Measurements from ENCODE around the gene RASGRP1. TPM values are rescaled to one million over a fixed set of nuclear protein-coding genes. Genes with fewer than 3 reads are reported as not detected.

The RASGRP1 gene
- total RNA-seq, 1 donor from 2014 or later, result 0.52 TPM

- no peak overlapping the region for H3K27ac ChIP-seq (ENCODE audit: low read depth, low read length)
- H3K36me3 ChIP-seq (ENCODE audit: control insufficient read depth in 3 of 3, insufficient read depth in 3 of 3, low read length in 3 of 3), result no peaks in the 10 kb centered on the region
- H3K4me1 ChIP-seq (ENCODE audit: control insufficient read depth in 3 of 3, insufficient read depth in 3 of 3, low read length in 3 of 3), result no peaks in the 10 kb centered on the region
- H3K27me3 ChIP-seq (ENCODE audit: control insufficient read depth in 3 of 3, insufficient read depth in 3 of 3, low read length in 3 of 3), result peaks cover 11 to 21% (median 16%) of the 10 kb centered on the region in 3 donors
- H3K9me3 ChIP-seq (ENCODE audit: control insufficient read depth in 3 of 3, low read length in 3 of 3), result no peaks in the 10 kb centered on the region
- H3K9ac ChIP-seq (ENCODE audit: low read depth in 1 of 3, low read length in 3 of 3), result no peak overlapping the region
- H3K4me3 ChIP-seq (ENCODE audit: low read length in 3 of 3), result no peak overlapping the region
Measured at GRCh38 chr15:38558372-38559059, 6.1 kb downstream of the RASGRP1 start.

DNA sequence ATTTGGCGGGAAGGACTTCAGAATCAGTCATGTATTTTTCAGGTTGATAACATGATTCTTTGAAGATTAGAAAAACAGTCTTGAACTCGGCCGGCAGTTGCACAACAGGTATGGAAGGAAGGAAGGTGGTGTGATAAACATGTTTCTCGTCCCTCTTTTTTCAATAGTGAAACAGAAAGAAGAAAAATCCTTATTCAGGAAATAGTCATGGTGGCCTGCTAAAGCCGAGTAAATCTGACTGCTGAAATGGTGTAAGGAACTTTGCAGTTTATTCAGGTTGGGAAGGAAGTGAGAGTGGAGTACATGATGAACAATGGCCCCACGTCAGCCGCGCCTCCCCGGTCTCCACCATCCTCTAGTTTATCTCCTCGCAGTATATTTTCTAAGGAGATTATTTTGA, 6.7 kb downstream of the RASGRP1 start:
- Histone ChIP-seq H3K27ac (ENCODE audit: low read depth, low read length) (no peak overlapping the region), H3K27me3 (ENCODE audit: control insufficient read depth in 3 of 3, insufficient read depth in 3 of 3, low read length in 3 of 3) (peaks cover 12 to 20% (median 12%) of the 10 kb centered on the region in 3 donors), H3K4me3 (ENCODE audit: low read length in 3 of 3) (no peak overlapping the region), H3K9ac (ENCODE audit: low read depth in 1 of 3, low read length in 3 of 3) (no peak overlapping the region), H3K9me3 (ENCODE audit: control insufficient read depth in 3 of 3, low read length in 3 of 3) (no peaks in the 10 kb centered on the region), H3K36me3 (ENCODE audit: control insufficient read depth in 3 of 3, insufficient read depth in 3 of 3, low read length in 3 of 3) (no peaks in the 10 kb centered on the region), H3K4me1 (ENCODE audit: control insufficient read depth in 3 of 3, insufficient read depth in 3 of 3, low read length in 3 of 3) (no peaks in the 10 kb centered on the region)

DNA sequence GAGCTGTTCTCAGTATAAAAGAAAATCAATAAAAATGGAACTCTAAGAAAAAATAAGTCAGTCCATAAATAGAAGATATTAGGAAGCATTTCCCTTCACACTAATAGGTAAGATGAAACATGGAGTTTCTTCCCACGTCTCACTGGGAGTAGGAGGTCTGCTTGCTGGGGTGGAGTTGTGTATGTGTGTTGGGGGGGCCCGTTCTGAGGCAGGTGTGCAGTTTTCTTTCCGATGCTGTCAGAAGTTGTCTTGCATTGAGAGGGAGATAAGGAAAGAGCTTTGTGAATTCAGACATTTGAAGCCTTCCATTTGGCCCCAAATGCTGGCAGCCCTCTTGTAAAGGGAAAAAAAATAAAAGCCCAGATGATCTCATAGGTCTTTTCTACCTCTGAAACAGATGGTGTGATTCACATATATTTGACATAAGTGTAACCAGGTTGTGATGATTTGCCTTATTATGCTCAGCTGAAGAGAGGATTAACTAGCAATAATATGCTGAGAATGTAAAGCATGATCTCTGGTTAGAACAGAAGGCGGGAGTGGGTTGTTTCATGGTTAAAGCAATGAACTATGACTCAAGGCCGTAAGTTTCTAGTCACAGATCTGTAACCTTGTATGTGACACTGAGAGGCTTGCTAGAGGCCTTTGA, 8.8 kb downstream of the RASGRP1 start:
- peaks cover 6 to 15% (median 13%) of the 10 kb centered on the region in 3 donors for H3K27me3 ChIP-seq (ENCODE audit: control insufficient read depth in 3 of 3, insufficient read depth in 3 of 3, low read length in 3 of 3)

GRCh38 chr15:38554354-38554753, 10.3 kb downstream of the RASGRP1 start:
- peaks cover 3 to 13% (median 7%) of the 10 kb centered on the region in 3 donors for H3K27me3 ChIP-seq (ENCODE audit: control insufficient read depth in 3 of 3, insufficient read depth in 3 of 3, low read length in 3 of 3)

More for the DNA sequence above, 8.8 kb downstream of the RASGRP1 start:
- no peak overlapping the region for H3K27ac ChIP-seq (ENCODE audit: low read depth, low read length)
- H3K4me1 ChIP-seq (ENCODE audit: control insufficient read depth in 3 of 3, insufficient read depth in 3 of 3, low read length in 3 of 3), result no peaks in the 10 kb centered on the region
- H3K9ac ChIP-seq (ENCODE audit: low read depth in 1 of 3, low read length in 3 of 3), result no peak overlapping the region
- H3K9me3 ChIP-seq (ENCODE audit: control insufficient read depth in 3 of 3, low read length in 3 of 3), result no peaks in the 10 kb centered on the region
- H3K4me3 ChIP-seq (ENCODE audit: low read length in 3 of 3), result no peak overlapping the region
- no peaks in the 10 kb centered on the region for H3K36me3 ChIP-seq (ENCODE audit: control insufficient read depth in 3 of 3, insufficient read depth in 3 of 3, low read length in 3 of 3)

GRCh38 chr15:38553071-38553470, 11.5 kb downstream of the RASGRP1 start:
- H3K4me3 ChIP-seq (ENCODE audit: low read length in 3 of 3), result no peak overlapping the region
- no peaks in the 10 kb centered on the region for H3K36me3 ChIP-seq (ENCODE audit: control insufficient read depth in 3 of 3, insufficient read depth in 3 of 3, low read length in 3 of 3)
- no peaks in the 10 kb centered on the region for H3K9me3 ChIP-seq (ENCODE audit: control insufficient read depth in 3 of 3, low read length in 3 of 3)
- H3K27ac ChIP-seq (ENCODE audit: low read depth, low read length), result no peak overlapping the region
- H3K4me1 ChIP-seq (ENCODE audit: control insufficient read depth in 3 of 3, insufficient read depth in 3 of 3, low read length in 3 of 3), result no peaks in the 10 kb centered on the region
- H3K27me3 ChIP-seq (ENCODE audit: control insufficient read depth in 3 of 3, insufficient read depth in 3 of 3, low read length in 3 of 3), result peaks cover 0 to 5% (median 3%) of the 10 kb centered on the region in 3 donors
- H3K9ac ChIP-seq (ENCODE audit: low read depth in 1 of 3, low read length in 3 of 3), result no peak overlapping the region

More at GRCh38 chr15:38554354-38554753, 10.3 kb downstream of the RASGRP1 start:
- no peaks in the 10 kb centered on the region for H3K4me1 ChIP-seq (ENCODE audit: control insufficient read depth in 3 of 3, insufficient read depth in 3 of 3, low read length in 3 of 3)
- no peak overlapping the region for H3K27ac ChIP-seq (ENCODE audit: low read depth, low read length)
- H3K9me3 ChIP-seq (ENCODE audit: control insufficient read depth in 3 of 3, low read length in 3 of 3), result no peaks in the 10 kb centered on the region
- no peak overlapping the region for H3K4me3 ChIP-seq (ENCODE audit: low read length in 3 of 3)
- no peaks in the 10 kb centered on the region for H3K36me3 ChIP-seq (ENCODE audit: control insufficient read depth in 3 of 3, insufficient read depth in 3 of 3, low read length in 3 of 3)
- no peak overlapping the region for H3K9ac ChIP-seq (ENCODE audit: low read depth in 1 of 3, low read length in 3 of 3)

DNA sequence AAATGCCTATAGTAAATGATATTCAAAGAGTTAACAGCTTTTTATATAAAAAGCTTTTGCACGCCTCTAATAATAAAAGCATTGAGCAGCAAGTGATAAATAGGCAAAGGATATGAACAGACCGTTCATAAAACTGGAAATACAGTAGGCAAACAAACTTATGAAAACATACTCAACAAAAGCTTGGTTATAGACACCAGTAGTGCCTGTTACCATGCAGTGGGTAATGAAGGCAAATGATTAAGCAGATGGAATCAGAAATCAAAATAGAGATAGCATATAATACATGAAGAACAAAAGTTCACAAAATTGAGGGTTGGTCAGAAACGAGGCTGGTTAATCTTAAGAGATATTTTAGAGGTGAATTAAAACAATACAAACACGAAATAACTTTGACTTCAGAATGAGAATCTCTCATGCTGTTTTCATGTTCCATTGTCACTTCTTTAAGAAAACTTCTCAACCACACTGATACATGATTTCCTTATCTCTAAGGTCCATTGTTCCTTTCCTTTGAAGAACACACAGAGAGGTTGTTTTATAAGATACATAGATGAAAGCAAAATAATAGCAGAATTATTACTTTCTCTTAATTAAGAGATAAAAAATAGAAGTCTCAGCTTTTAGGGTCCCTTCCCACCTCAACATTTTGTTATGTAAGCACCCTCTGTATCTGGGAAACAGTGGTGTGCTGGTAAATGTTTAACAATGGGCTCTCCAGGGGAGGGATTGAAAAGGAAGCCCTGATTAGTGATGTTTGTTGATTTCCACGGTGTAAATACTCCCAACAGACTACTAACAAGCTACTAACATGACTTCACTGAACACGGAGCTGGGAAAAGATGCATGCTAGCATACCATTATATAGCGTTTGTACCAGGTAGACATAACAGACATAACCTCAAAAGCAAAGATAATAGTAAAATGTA, 12.6 kb downstream of the RASGRP1 start:
- Histone ChIP-seq H3K4me3 (ENCODE audit: low read length in 3 of 3) (no peak overlapping the region), H3K27me3 (ENCODE audit: control insufficient read depth in 3 of 3, insufficient read depth in 3 of 3, low read length in 3 of 3) (peaks cover 2 to 5% (median 3%) of the 10 kb centered on the region in 3 donors), H3K9ac (ENCODE audit: low read depth in 1 of 3, low read length in 3 of 3) (no peak overlapping the region), H3K36me3 (ENCODE audit: control insufficient read depth in 3 of 3, insufficient read depth in 3 of 3, low read length in 3 of 3) (no peaks in the 10 kb centered on the region), H3K4me1 (ENCODE audit: control insufficient read depth in 3 of 3, insufficient read depth in 3 of 3, low read length in 3 of 3) (no peaks in the 10 kb centered on the region), H3K27ac (ENCODE audit: low read depth, low read length) (no peak overlapping the region), H3K9me3 (ENCODE audit: control insufficient read depth in 3 of 3, low read length in 3 of 3) (no peaks in the 10 kb centered on the region)

DNA sequence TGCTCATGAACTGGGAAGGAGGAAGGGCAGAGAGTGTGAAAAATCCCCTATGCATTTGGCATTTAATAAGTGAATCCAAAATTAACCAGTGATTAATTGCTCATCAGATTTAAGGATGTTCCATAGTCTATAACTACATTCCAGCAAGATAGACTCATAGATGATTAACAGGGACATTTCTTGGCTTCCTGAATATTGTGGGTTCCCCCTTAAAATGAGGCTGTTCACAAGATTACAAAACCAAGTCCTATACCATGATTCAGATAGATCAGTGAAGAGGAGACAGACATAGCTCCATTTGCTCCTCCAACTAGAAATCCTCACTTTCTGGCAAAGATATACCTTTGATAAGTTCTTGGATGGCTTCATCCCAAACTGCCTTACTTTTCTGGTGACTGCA, 15.4 kb downstream of the RASGRP1 start:
- no peak overlapping the region for H3K27ac ChIP-seq (ENCODE audit: low read depth, low read length)
- peaks cover 2 to 5% (median 3%) of the 10 kb centered on the region in 3 donors for H3K27me3 ChIP-seq (ENCODE audit: control insufficient read depth in 3 of 3, insufficient read depth in 3 of 3, low read length in 3 of 3)
- no peaks in the 10 kb centered on the region for H3K36me3 ChIP-seq (ENCODE audit: control insufficient read depth in 3 of 3, insufficient read depth in 3 of 3, low read length in 3 of 3)
- no peak overlapping the region for H3K4me3 ChIP-seq (ENCODE audit: low read length in 3 of 3)
- no peaks in the 10 kb centered on the region for H3K9me3 ChIP-seq (ENCODE audit: control insufficient read depth in 3 of 3, low read length in 3 of 3)
- no peaks in the 10 kb centered on the region for H3K4me1 ChIP-seq (ENCODE audit: control insufficient read depth in 3 of 3, insufficient read depth in 3 of 3, low read length in 3 of 3)
- H3K9ac ChIP-seq (ENCODE audit: low read depth in 1 of 3, low read length in 3 of 3), result no peak overlapping the region

- H3K27me3 ChIP-seq (ENCODE audit: control insufficient read depth in 3 of 3, insufficient read depth in 3 of 3, low read length in 3 of 3), result peaks cover 0 to 3% (median 2%) of the 10 kb centered on the region in 3 donors
- H3K9me3 ChIP-seq (ENCODE audit: control insufficient read depth in 3 of 3, low read length in 3 of 3), result no peaks in the 10 kb centered on the region
- no peak overlapping the region for H3K4me3 ChIP-seq (ENCODE audit: low read length in 3 of 3)
Measured at GRCh38 chr15:38547255-38547997, 17.2 kb downstream of the RASGRP1 start.

GRCh38 chr15:38545179-38545578, 19.4 kb downstream of the RASGRP1 start:
- H3K4me3 ChIP-seq (ENCODE audit: low read length in 3 of 3), result no peak overlapping the region
- peaks cover 0 to 3% (median 2%) of the 10 kb centered on the region in 3 donors for H3K27me3 ChIP-seq (ENCODE audit: control insufficient read depth in 3 of 3, insufficient read depth in 3 of 3, low read length in 3 of 3)
- H3K36me3 ChIP-seq (ENCODE audit: control insufficient read depth in 3 of 3, insufficient read depth in 3 of 3, low read length in 3 of 3), result no peaks in the 10 kb centered on the region
- H3K27ac ChIP-seq (ENCODE audit: low read depth, low read length), result no peak overlapping the region
- H3K4me1 ChIP-seq (ENCODE audit: control insufficient read depth in 3 of 3, insufficient read depth in 3 of 3, low read length in 3 of 3), result no peaks in the 10 kb centered on the region
- H3K9me3 ChIP-seq (ENCODE audit: control insufficient read depth in 3 of 3, low read length in 3 of 3), result no peaks in the 10 kb centered on the region
- no peak overlapping the region for H3K9ac ChIP-seq (ENCODE audit: low read depth in 1 of 3, low read length in 3 of 3)

More at GRCh38 chr15:38547255-38547997, 17.2 kb downstream of the RASGRP1 start:
- no peak overlapping the region for H3K27ac ChIP-seq (ENCODE audit: low read depth, low read length)
- no peaks in the 10 kb centered on the region for H3K36me3 ChIP-seq (ENCODE audit: control insufficient read depth in 3 of 3, insufficient read depth in 3 of 3, low read length in 3 of 3)
- no peak overlapping the region for H3K9ac ChIP-seq (ENCODE audit: low read depth in 1 of 3, low read length in 3 of 3)
- no peaks in the 10 kb centered on the region for H3K4me1 ChIP-seq (ENCODE audit: control insufficient read depth in 3 of 3, insufficient read depth in 3 of 3, low read length in 3 of 3)
